Activated T-helper 9 cell treated with anti-CD3 and anti-CD28 coated beads, Interleukin-2, amount 50 U/mL, for 16 hours (primary cell): ENCODE results near the gene IFNA21.
"Not testable (repeated sequence)": the region's sequence is repeated elsewhere in the genome, so short reads cannot be mapped to it uniquely, and the experiment has no call there.

Source experiments
- DNase-seq: peaks from one replicate; pipeline ENCODE4 v3.0.0-alpha.2; 2020; ENCODE audit warnings: low read depth

IFNA21 gene

DNA sequence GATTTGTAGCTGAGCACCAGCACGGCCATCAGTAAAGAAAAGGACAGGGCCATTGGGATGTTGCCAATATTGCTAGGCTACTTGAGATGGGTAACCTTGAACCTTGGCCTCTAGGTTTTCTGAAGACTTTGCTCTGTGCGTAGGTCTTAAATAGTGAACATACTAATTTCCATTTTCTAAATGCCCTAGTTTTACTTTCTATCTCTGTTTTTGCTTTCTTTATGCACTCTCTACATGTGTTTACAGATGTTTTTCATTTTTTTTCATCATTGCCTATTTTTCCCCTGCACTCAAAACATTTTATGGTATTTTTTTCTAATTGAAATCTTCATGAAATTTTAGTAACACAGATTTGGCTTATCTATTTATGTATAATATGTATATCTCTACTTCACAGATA is at the start of gene IFNA21:
Gene IFNA21, minus strand, starts transcription at position 101 of the 400 bp plus-strand sequence. Its CDS starts 48 bp downstream, at position 53.
- DNase-seq = not testable (repeated sequence)

DNA sequence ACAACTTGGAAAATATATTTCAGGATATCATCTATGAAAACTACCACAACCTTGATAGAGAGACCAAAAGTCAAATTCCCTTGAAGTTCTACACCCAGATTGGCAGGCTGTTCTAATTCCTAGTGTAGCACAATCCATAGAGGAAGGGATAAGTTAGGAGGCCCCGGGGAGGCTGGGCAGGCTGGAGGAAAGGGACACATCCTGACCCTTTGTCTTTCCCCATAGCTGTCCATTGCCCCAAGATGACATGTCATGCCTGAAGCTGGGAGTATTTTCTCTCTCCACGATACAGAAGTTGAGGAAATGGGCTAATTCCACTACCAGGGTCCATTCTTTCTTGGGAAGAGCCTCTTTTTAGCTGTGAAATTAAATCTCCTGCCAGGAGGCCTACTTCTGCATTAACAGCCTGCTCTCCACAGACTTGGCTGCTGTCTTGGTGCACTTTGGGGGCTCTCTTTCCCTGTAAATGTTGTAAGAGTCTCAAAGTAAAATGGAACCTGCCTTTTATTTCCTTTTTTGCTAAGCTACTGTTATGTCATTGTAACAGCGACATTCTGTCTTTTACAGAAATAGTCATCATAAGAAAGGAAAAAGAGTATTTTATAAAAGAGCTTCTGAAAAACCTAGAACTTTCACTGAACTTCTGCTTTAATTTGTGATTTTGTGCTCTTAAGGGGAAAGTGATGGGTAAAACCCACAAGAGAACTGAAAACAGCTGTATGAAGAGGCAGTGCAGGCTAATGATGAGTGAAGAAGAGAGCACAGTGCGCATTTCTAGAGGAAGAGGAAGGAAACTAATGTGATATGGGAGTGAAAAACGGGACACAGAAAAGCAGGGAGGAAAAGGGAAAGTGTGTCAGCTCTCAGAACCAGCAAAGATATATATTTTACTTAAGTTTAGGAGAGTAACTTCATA is 47.2 kb upstream of the IFNA21 start:
- DNase-seq = not testable (repeated sequence)

DNA sequence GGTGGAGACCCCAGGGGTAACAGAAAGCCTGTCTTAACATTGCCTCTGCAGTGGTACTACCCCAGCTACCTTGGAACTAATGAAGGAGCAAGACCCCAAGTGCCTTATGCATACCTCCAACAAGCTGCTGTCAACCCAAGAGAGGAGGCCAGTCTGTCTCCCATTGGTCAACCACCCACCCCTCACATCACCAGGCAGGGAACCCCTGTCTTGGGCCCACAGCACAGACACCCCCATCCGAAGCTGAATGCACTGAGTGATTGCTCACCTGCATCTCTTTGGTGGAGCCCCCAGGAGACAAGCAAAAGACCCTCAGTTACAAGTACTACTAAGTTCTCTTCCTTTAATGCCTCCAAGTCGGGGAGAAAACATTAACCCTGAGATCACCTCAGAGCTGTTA is 45.7 kb upstream of the IFNA21 start:
- not testable (repeated sequence) for DNase-seq

DNA sequence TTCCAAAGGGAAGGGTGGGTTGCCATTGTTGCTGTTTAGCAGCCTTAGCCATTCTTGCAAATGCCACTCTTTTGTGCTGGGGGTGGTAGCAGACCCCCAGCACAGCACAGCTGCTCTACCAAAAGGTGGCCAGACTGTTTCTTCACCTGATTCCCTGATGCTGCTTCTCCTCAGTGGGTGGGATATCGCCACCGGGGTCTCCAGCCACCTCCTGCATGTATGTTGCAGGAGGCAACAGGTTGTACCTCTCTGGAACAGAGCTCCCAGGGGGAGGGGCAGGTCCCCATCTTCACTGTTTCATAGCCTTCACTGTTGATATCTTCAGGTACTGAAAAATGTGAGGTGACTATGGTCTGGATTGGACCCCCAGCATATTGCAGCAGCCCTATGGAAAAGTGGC is 44.3 kb upstream of the IFNA21 start:
- DNase-seq = not testable (repeated sequence)

DNA sequence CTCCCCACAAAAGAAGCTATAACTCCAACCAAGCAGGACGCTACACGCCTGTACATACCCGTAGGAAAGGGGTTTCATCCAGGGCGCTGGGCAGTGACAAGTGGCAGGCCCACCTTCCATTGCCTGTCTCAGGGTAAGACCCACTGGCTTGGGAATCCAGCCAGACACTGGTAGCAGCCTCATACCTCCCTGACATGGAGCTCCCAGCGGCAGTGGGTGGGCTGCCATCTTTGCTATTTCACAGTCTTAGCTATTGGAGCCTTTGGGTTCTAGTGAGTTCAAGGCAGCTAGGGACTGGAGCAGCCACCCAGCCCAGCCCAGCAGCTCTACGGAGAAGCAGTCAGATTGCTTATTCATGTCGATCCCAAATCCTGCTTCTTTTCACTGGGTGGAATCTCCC is 43.9 kb upstream of the IFNA21 start:
- DNase-seq = no peak

DNA sequence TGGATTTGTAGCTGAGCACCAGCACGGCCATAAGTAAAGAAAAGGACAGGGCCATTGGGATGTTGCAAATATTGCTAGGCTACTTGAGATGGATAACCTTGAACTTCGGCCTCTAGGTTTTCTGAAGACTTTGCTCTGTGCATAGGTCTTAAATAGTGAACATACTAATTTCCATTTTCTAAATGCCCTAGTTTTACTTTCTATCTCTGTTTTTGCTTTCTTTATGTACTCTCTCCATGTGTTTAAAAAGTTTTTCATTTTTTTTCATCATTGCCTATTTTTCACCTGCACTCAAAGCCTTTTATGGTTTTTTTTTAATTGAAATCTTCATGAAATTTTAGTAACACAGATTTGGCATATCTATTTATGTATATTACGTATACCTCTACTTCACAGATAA is 40.6 kb upstream of the IFNA21 start, which contains the start of gene IFNA10:
Gene IFNA10, minus strand, starts transcription at position 101 of the 400 bp plus-strand sequence. Its CDS starts 46 bp downstream, at position 55.
- DNase-seq = not testable (repeated sequence)

DNA sequence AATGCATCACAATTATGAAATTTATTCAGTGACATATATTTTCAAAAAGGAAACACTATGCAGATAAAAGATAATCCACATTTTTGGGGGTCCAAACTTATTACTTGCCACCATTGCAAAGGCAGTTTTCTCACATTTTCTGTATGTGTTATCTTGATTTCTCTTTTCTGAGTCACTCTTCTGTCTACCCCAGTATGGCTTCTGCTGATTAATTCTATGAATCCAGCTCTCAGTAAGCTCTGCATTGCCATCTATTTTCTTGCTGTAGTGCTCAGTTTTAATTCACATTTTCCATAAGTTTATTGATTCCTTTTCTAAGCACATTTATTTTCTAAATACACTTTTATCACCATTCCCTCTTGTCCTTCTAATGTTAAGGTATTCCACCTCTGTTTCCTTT is 38.7 kb upstream of the IFNA21 start:
- no peak for DNase-seq

DNA sequence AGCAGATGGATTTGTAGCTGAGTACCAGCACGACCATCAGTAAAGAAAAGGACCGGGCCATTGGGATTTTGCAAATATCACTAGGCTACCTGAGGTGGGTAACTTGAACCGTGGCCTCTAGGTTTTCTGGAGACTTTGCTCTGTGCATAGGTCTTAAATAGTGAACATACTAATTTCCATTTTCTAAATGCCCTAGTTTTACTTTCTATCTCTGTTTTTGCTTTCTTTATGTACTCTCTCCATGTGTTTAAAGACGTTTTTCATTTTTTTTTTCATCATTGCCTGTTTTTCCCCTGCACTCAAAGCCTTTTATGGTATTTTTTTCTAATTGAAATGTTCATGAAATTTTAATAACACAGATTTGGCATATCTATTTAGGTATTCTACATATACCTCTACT is 35.6 kb upstream of the IFNA21 start, which contains the start of gene IFNA7:
Gene IFNA7, minus strand, starts transcription at position 101 of the 400 bp plus-strand sequence. Its CDS starts 40 bp downstream, at position 61.
- DNase-seq = not testable (repeated sequence)

DNA sequence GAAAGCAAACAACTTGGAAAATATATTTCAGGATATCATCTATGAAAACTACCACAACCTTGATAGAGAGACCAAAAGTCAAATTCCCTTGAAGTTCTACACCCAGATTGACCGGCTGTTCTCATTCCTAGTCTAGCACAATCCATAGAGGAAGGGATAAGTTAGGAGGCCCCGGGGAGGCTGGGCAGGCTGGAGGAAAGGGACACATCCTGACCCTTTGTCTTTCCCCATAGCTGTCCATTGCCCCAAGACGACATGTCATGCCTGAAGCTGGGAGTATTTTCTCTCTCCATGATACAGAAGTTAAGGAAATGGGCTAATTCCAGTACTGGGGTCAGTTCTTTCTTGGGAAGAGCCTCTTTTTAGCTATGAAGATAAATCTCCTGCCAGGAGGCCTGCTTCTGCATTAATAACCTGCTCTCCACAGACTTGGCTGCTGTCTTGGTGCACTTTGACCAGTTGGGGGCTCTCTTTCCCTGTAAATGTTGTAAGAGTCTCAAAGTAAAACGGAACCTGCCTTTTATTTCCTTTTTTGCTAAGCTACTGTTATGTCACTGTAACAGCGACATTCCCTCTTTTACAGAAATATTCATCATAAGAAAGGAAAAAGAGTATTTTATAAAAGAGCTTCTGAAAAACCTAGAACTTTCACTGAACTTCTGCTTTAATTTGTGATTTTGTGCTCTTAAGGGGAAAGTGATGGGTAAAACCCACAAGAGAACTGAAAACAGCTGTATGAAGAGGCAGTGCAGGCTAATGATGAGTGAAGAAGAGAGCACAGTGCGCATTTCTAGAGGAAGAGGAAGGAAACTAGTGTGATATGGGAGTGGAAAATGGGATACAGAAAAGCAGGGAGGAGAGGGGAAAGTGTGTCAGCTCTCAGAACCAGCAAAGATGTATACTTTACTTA is 28.7 kb upstream of the IFNA21 start:
- DNase-seq = not testable (repeated sequence)

DNA sequence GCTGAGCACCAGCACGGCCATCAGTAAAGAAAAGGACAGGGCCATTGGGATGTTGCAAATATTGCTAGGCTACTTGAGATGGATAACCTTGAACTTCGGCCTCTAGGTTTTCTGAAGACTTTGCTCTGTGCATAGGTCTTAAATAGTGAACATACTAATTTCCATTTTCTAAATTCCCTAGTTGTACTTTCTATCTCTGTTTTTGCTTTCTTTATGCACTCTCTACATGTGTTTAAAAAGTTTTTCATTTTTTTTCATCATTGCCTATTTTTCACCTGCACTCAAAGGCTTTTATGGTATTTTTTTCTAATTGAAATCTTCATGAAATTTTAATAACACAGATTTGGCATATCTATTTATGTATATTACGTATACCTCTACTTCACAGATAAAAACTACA is 21.0 kb upstream of the IFNA21 start, which contains the start of gene IFNA4:
Gene IFNA4, minus strand, starts transcription at position 101 of the 400 bp plus-strand sequence. Its CDS starts 56 bp downstream, at position 45.
- not testable (repeated sequence) for DNase-seq

DNA sequence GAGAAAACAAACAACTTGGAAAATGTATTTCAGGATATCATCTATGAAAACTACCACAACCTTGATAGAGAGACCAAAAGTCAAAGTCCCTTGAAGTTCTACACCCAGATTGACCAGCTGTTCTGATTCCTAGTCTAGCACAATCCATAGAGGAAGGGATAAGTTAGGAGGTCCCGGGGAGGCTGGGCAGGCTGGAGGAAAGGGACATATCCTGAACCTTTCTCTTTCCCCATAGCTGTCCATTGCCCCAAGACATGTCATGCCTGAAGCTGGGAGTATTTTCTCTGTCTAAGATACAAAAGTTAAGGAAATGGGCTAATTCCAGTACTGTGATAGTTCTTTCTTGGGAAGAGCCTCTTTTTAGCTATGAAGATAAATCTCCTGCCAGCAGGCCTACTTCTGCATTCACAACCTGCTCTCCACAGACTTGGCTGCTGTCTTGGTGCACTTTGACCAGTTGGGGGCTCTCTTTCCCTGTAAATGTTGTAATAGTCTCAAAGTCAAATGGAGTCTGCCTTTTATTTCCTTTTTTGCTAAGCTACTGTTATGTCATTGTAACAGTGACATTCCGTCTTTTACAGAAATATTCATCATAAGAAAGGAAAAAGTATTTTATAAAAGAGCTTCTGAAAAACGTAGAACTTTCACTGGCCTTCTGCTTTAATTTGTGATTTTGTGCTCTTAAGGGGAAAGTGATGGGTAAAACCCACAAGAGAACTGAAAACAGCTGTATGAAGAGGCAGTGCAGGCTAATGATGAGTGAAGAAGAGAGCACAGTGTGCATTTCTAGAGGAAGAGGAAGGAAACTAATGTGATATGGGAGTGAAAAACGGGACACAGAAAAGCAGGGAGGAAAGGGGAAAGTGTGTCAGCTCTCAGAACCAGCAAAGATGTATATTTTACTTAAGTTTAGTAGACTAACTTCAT is 16.6 kb upstream of the IFNA21 start:
- not testable (repeated sequence) for DNase-seq

DNA sequence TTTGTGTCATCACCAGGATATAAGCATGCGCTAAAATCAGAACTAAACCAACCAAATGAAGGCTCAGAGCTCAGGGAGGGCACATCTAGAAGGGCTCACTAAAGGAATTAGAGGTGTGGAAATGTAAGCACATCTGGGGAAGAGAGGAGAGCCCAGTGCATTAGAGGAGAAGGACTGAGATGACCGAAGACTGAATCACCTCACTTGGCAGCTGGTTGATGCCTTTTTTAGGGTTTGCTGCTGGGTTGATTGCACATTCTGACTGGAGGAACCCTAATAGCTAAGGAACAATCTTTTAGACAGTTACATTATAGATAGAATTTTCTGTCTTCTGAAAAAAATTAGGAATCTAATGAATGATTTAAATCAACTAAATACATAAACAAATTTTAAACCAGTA is 8.2 kb upstream of the IFNA21 start:
- DNase-seq = no peak

DNA sequence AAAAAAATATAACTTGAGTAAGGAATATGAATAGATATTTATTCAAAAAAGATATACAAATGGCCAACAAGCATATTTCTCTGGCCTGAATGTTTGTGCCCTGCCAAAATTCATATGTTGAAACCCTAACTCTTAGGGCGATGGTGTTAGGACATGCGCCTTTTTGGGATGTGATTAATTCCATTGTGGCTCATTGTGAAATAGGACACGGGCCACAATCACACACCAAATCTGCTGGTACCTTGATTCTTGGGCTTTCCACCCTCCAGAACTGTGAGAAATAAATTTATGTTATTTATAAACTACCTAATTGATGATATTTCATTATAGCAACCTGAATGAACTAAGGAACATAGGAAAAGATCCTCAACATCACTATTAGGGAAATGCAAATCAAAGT is 5.7 kb upstream of the IFNA21 start:
- no peak for DNase-seq

DNA sequence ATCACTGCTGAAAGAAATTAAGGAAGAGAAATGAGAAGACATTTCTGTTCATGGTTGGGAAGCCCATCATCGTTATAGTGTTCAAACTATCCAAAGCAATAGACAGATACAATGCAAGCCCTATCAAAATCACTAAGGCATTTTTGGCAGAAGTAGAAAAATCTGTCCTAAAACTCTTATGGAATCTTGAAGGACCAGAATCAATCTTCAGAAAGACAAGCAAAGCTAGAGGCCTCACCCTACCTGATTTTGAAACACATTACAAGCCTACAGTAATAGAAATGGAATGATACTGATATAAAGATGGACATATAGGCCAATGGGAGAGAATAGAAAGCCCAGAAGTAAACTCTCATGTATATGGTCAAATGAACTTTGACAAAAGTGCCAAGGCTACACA is 4.9 kb upstream of the IFNA21 start:
- DNase-seq = no peak

DNA sequence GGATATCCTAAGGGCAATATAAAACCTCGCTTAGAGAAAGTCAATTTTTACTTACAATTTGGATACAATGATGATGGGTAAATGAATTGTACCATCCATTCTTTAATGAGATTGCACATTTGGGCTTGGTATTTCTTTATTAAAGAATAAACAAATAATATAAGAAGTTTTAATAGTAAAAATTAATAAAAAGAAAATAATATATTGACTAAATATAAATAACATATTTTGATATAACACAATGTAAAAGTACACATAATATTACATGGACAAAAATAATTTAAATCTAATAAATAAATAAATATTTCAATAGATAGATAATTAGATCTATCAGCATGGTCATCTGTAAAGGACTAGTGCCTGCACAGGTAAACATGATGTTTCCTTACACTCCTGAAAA is 944 bp downstream of the IFNA21 start:
- DNase-seq = no peak

DNA sequence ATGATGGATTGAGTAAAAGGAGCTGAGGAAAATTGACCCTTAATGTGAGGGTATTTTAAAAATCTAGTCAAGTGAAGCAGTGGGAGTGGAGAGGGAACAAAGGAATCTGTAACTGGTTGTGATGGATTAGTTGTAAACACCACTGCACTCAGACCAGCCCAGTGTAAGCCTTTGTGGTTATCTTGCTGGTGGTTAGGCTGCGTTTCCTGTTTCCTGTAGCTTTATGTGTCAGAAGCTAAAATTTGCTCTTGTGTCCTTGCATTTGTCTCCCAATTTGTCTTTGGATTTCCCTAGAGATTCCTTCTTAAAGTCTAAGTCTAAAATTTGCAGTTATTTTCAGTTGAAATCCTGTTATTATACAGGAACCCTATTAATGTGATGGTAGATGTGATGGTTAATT is 6.3 kb downstream of the IFNA21 start:
- no peak for DNase-seq

DNA sequence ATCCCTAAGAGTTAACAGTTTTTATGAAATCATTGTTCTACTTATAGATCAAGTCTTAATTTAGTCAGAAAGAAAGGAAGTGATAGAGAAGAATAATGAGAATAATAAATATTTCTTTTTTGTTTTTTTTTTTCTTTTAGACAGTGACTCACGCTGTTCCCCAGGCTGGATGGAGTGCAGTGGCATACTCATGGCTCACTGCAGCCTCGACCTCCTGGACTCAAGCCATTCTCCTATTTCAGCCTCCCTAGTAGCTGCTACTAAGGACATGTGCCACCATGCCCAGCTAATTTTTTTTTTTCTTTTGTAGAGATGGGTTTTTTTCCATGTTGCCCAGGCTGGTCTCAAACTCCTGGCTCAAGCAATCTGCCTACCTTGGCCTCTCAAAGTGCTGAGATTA is 11.0 kb downstream of the IFNA21 start:
- no peak for DNase-seq

DNA sequence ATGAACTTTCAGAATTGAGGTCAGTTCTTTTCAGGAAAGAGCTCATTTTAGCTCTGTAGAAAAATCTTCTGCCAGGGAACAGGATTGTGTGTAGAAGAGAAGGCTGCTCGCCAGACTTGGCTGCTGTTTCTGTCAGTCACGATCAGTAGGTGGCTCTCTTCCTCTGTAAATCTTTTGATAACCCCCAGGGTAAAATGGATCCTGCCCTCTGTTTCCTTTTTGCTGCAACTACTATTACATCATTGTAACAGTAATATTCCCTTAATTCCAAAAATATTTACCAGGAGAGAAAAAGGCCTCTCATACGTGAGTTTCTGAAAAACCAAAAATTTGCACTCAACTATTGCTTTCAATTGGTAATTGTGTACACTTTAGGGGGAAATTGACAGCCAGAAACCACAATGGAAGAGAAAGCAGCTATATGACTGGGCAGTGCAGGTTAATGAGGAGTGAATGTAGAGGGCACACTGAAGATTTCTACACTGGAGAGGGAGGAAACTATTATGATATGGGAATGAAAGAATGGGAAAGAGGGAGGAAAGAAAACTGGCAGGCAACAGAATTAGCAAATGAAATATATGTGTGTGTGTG is 12.3 kb downstream of the IFNA21 start:
- no peak for DNase-seq

DNA sequence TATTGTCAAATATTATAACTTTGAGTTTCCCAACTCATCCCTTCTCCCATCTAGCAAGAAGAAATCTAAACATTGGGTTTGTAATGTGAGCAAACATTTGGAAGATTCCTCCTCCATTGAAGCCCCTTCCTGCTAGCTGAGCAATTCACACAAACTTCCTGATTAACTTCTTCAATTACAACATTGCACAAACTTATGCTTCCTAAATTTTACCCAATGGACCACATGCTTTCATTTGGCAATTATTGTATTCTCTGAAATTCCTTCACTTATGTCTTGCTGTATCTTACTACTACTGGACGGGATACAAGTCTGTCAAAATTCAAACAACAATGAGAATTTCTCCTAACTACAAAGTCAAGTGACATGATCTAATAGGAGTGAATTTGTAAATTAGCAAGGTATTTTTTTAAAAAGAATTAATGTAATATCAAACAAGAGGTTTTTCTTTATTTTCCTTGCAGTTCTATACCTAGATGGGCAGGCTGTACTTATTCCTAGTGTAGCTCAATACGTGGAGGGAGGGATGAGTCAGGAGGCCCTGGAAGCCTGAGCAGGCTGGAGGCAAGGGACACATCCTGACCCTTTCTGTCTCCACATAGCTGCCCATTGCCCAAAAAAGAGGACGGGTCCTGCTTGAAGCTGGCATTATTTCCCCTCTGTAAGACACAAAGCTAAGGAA is 13.0 kb downstream of the IFNA21 start:
- DNase-seq = no peak

DNA sequence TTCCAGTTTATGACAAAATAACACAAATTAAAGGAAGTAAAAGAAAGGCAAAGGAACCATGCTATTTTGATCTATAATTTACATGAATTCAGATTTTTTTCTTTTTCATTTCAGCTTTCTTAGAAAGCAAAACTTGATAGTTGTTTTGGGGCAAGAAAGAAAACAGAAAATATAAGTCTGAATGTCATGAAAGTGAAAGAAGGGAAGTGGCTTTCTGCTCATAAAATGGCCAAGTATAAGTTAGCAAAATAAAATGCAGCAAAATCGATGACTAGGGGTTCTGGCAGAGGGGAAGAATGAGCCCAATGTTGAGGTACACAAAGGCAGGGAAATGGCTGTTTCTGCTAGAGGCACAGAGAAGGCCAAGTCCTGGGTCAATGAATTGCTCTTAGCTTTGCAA is 21.9 kb downstream of the IFNA21 start:
- no peak for DNase-seq
